GM06990 (cell line): ENCODE measurements around the gene SRMS.
A peak's percentile ranks its signal among the peaks of the same experiment; 100 is the strongest.

Experiments used
- DNase-seq: peaks from one replicate; pipeline ENCODE4 v3.0.0-alpha.2; 2011; ENCODE audit not compliant: insufficient read length; ENCODE audit errors: extremely low read depth
- H3K27me3 ChIP-seq: replicated peaks from 2 replicates; pipeline ENCODE4 v1.6.0; 2011; ENCODE audit warnings: low read length; ENCODE audit not compliant: control insufficient read depth, insufficient read depth
- H3K36me3 ChIP-seq: 2 replicates; pipeline ENCODE4 v1.5.1; 2011; ENCODE audit warnings: low read length; ENCODE audit not compliant: control insufficient read depth, insufficient read depth
- H3K4me3 ChIP-seq: replicated peaks from 2 replicates; pipeline ENCODE4 v1.5.1; 2011; ENCODE audit warnings: low read depth, mild to moderate bottlenecking, control low read depth, low read length
- TF ChIP-seq, protein P1 (sequence below): IDR thresholded peaks from 2 replicates; pipeline ENCODE4 v1.5.1; 2011; ENCODE audit warnings: low read length, control low read depth, mild to moderate bottlenecking, inconsistent platforms; ENCODE audit not compliant: insufficient read depth, poor library complexity, severe bottlenecking

The SRMS gene

DNA sequence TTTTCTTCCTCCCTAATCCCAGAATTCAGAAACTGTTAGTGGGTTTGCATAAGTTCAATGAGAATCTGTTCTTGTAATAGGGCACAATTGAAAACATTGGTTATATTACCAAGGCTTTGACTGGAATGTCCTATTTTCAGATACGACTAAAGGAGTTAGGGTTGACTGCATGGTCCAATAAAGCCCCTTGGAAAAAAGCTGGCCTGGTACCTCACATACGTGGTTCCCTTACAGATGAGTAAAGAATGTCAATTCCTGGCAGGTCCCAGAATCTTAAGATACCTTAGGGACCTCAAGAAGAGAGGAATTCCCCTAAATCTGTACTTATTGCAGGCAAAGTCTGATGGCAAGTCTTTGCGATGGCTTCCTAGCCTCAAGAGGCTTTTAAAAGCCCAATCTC, 22.4 kb downstream of the SRMS start:
- Histone ChIP-seq H3K36me3 (peaks cover 13% of the 10 kb centered on the region), H3K4me3 (no peak overlapping the region), H3K27me3 (no peaks in the 10 kb centered on the region)
- TF ChIP-seq, protein P1, sequence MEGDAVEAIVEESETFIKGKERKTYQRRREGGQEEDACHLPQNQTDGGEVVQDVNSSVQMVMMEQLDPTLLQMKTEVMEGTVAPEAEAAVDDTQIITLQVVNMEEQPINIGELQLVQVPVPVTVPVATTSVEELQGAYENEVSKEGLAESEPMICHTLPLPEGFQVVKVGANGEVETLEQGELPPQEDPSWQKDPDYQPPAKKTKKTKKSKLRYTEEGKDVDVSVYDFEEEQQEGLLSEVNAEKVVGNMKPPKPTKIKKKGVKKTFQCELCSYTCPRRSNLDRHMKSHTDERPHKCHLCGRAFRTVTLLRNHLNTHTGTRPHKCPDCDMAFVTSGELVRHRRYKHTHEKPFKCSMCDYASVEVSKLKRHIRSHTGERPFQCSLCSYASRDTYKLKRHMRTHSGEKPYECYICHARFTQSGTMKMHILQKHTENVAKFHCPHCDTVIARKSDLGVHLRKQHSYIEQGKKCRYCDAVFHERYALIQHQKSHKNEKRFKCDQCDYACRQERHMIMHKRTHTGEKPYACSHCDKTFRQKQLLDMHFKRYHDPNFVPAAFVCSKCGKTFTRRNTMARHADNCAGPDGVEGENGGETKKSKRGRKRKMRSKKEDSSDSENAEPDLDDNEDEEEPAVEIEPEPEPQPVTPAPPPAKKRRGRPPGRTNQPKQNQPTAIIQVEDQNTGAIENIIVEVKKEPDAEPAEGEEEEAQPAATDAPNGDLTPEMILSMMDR, result no peak
- DNase-seq, result peak; percentile 9

DNA sequence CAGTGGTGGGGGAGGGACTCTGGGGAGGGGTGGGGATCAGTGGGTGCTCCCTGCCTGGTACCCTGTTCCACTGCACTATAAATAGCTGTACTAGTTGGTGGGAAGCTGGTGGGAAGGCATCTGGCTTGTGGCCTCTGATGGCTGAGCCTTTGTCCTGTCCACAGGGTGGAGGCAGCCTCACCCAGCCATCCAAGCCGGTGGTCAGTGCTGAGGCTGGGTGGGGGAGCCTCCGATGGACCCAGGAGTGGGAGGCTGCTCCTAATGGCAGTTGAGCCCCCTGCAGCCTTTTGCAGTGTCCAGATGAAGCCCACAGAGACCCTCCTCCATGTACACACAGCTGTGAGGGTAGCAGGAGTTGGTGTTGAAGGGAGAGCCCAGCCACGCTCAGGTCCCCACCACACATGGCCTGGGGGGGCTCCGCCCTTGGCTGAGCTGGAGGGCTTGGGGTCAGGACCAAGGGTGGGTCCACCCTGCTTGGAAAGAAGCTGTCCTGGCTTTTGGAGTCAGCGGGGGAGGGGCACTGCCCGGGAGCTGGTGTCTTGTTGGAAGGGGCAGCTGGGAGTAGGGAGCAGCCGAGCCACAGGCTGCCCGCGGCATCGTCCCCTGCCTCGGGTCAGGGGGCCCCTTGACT, 24.5 kb downstream of the SRMS start:
- TF ChIP-seq, protein P1, result no peak
- Histone ChIP-seq H3K27me3 (no peaks in the 10 kb centered on the region), H3K36me3 (peaks cover 13% of the 10 kb centered on the region), H3K4me3 (no peak overlapping the region)
- DNase-seq, result peak; percentile 18

DNA sequence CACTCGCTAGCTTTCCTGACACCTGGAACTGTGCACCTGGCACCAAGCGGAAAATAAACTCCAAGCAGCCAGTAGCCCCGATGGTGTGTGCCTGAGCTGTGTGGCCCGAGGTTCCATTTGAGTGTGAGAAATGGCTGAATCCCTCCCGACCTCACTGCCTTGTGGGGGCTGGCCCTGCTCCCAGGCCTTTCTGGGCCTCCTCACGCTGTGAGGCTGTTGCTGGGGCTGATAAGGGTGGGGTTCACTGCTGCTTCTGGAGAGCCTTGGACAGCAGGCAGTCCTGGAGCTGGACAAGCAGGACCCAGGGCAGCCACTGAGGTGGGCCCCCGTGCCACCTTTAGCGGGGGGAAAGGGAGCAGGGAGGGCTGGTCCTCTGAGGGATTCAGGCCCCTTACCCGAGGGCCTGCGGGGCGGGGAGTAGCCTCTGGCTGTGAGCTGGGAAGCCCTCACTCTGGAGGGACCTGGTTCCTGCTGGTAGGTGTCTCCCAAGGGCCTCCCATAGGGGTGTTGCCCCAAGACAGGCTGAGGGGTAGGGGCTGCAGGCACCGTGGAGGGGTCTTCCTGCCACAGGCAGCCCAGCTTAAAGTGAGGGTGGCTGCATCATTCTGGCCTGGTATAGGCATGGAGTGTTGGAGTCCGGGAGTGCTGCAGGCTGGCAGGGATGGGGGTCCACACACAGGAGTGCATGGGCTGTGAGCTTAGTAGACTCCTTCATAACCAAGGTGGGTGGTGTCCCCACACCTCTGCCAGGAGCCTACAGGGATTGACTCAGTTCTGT, 25.3 kb downstream of the SRMS start:
- H3K4me3 ChIP-seq, result no peak overlapping the region
- H3K27me3 ChIP-seq, result no peaks in the 10 kb centered on the region
- TF ChIP-seq, protein P1, result no peak
- H3K36me3 ChIP-seq, result peaks cover 13% of the 10 kb centered on the region
- peak; percentile 11 for DNase-seq

DNA sequence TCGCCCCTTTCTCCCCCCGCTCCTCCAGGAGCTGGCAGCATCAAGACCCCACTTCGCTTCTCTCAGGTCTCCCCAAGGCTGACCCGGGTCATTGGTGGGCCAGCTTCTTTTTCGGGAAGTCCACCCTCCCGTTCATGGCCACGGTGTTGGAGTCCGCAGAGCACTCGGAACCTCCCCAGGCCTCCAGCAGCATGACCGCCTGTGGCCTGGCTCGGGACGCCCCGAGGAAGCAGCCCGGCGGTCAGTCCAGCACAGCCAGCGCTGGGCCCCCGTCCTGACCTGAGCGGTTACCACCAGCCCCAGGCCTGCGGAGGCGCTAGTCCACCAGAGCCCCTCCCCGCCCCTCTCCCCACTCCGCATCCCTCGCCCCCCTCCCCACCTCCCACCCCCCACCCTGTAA, 25.9 kb downstream of the SRMS start:
- Histone ChIP-seq H3K4me3 (peak overlapping the region; percentile 90), H3K36me3 (peaks cover 13% of the 10 kb centered on the region), H3K27me3 (no peaks in the 10 kb centered on the region)
- TF ChIP-seq, protein P1, result no peak
- DNase-seq, result no peak

DNA sequence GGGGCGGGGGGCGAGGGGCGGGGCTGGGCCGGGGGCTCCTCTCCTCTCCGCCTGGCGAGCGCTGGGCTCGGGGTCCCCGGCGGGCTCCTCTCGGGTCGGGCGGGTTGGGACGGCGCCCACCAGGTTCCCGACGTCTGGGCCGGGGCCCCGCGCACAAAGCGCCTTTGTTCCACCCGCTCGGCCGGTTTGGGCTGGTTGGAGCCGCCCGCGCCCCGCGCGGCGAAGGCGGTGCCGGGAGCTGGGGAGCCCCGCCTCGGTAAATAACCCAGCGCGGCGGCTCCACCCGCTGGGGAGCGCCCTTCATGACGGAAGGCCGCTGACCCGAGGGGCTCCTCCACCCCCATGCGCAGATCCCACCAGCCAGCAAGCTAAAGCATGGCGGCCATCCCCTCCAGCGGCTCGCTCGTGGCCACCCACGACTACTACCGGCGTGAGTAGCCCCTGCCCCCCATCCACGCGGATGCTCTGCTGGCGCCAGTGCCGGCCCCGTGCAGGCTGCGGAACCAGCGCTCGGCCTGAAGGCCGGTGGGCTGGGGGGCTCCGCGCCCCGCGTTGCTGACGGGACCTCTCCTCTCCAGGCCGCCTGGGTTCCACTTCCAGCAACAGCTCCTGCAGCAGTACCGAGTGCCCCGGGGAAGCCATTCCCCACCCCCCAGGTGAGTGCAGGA, 26.5 kb downstream of the SRMS start:
- H3K36me3 ChIP-seq, result peaks cover 13% of the 10 kb centered on the region
- TF ChIP-seq, protein P1, result peak; percentile 28
- no peaks in the 10 kb centered on the region for H3K27me3 ChIP-seq
- DNase-seq, result peak; percentile 85
- H3K4me3 ChIP-seq, result peak overlapping the region; percentile 90
